ENCODE measurements around the gene MED27. TPM values are rescaled to one million over a fixed set of nuclear protein-coding genes. Genes with fewer than 3 reads are reported as not detected.

Gene MED27
- total RNA-seq, 1 experiment from 2014 or later, result 30.4 TPM

GRCh38 chr9:131994364-131995125 lies 85.1 kb downstream of the MED27 start:
- Histone ChIP-seq H3K27me3 (replicated peaks; ENCODE audit: control insufficient read depth, insufficient read depth, low read length) (no peaks in the 10 kb centered on the region), H3K4me1 (no peaks in the 10 kb centered on the region), H3K9me3 (no peaks in the 10 kb centered on the region), H3K4me3 (ENCODE audit: low read depth, low read length) (no peak overlapping the region), H3K36me3 (ENCODE audit: control insufficient read depth, insufficient read depth, low read length) (no peaks in the 10 kb centered on the region)
- Mint-ChIP-seq H3K4me1 (ENCODE audit: low read depth, unreplicated experiment) (no peaks in the 10 kb centered on the region), H3K27me3 (ENCODE audit: insufficient read depth, unreplicated experiment) (no peaks in the 10 kb centered on the region), H3K9me3 (ENCODE audit: unreplicated experiment) (no peaks in the 10 kb centered on the region), H3K4me3 (ENCODE audit: unreplicated experiment) (no peak overlapping the region), H3K27ac (ENCODE audit: unreplicated experiment) (no peak overlapping the region), H3K36me3 (ENCODE audit: insufficient read depth, unreplicated experiment) (peaks cover 6% of the 10 kb centered on the region)
- ChIA-PET POLR2A (no interaction called here), CTCF (no interaction called here)
- TF ChIP-seq CTCF (IDR thresholded peaks at IDR 0.05; ENCODE audit: insufficient read depth in 1 of 2, low read depth in 1 of 2, low read length in 1 of 2, severe bottlenecking in 1 of 2, unreplicated experiment in 1 of 2), result no peak
- no TSS peak for BruUV-seq (replicated peaks)
- intact Hi-C loops (cut with micrococcal nuclease; ENCODE audit: unreplicated experiment), result no loop called here
- no peak for DNase-seq

GRCh38 chr9:131992906-131993657 lies 86.6 kb downstream of the MED27 start:
- H3K36me3 Mint-ChIP-seq (ENCODE audit: insufficient read depth, unreplicated experiment), result peaks cover 6% of the 10 kb centered on the region
- H3K4me3 Mint-ChIP-seq (ENCODE audit: unreplicated experiment), result no peak overlapping the region
- TF ChIP-seq CTCF (IDR thresholded peaks at IDR 0.05; ENCODE audit: insufficient read depth in 1 of 2, low read depth in 1 of 2, low read length in 1 of 2, severe bottlenecking in 1 of 2, unreplicated experiment in 1 of 2), result no peak
- H3K27me3 Mint-ChIP-seq (ENCODE audit: insufficient read depth, unreplicated experiment), result no peaks in the 10 kb centered on the region
- H3K4me1 Mint-ChIP-seq (ENCODE audit: low read depth, unreplicated experiment), result no peaks in the 10 kb centered on the region
- Histone ChIP-seq H3K4me3 (ENCODE audit: low read depth, low read length) (no peak overlapping the region), H3K27me3 (replicated peaks; ENCODE audit: control insufficient read depth, insufficient read depth, low read length) (no peaks in the 10 kb centered on the region), H3K4me1 (no peaks in the 10 kb centered on the region), H3K36me3 (ENCODE audit: control insufficient read depth, insufficient read depth, low read length) (no peaks in the 10 kb centered on the region), H3K9me3 (no peaks in the 10 kb centered on the region)
- POLR2A ChIA-PET, result no interaction called here
- no peak for DNase-seq
- H3K9me3 Mint-ChIP-seq (ENCODE audit: unreplicated experiment), result no peaks in the 10 kb centered on the region
- intact Hi-C loops (cut with micrococcal nuclease; ENCODE audit: unreplicated experiment), result no loop called here
- no TSS peak for BruUV-seq (replicated peaks)
- CTCF ChIA-PET, result no interaction called here
- no peak overlapping the region for H3K27ac Mint-ChIP-seq (ENCODE audit: unreplicated experiment)

GRCh38 chr9:131987232-131987631 lies 92.4 kb downstream of the MED27 start:
- no peaks in the 10 kb centered on the region for H3K36me3 ChIP-seq (ENCODE audit: control insufficient read depth, insufficient read depth, low read length)
- intact Hi-C loops (cut with micrococcal nuclease; ENCODE audit: unreplicated experiment), result no loop called here
- Mint-ChIP-seq H3K36me3 (ENCODE audit: insufficient read depth, unreplicated experiment) (peaks cover 12% of the 10 kb centered on the region), H3K27me3 (ENCODE audit: insufficient read depth, unreplicated experiment) (no peaks in the 10 kb centered on the region), H3K4me1 (ENCODE audit: low read depth, unreplicated experiment) (peaks cover 8% of the 10 kb centered on the region), H3K27ac (ENCODE audit: unreplicated experiment) (no peak overlapping the region), H3K9me3 (ENCODE audit: unreplicated experiment) (no peaks in the 10 kb centered on the region), H3K4me3 (ENCODE audit: unreplicated experiment) (no peak overlapping the region)
- TF ChIP-seq CTCF (IDR thresholded peaks at IDR 0.05; ENCODE audit: insufficient read depth in 1 of 2, low read depth in 1 of 2, low read length in 1 of 2, severe bottlenecking in 1 of 2, unreplicated experiment in 1 of 2), result no peak
- DNase-seq, result no peak
- ChIA-PET POLR2A (no interaction called here), CTCF (no interaction called here)
- no TSS peak for BruUV-seq (replicated peaks)
- H3K4me3 ChIP-seq (ENCODE audit: low read depth, low read length), result no peak overlapping the region
- H3K4me1 ChIP-seq, result no peaks in the 10 kb centered on the region
- H3K9me3 ChIP-seq, result no peaks in the 10 kb centered on the region
- no peaks in the 10 kb centered on the region for H3K27me3 ChIP-seq (replicated peaks; ENCODE audit: control insufficient read depth, insufficient read depth, low read length)
